H1 (cell line): Measurements from ENCODE around the gene ABLIM1.

ENCODE experiments used
- ATF3 ChIP-seq: IDR thresholded peaks from 2 replicates; pipeline ENCODE4 v1.6.1; 2011; ENCODE audit warnings: low read depth, mild to moderate bottlenecking, low read length; ENCODE audit not compliant: insufficient read depth
- CEBPB ChIP-seq: IDR thresholded peaks from 2 replicates; pipeline ENCODE4 v1.6.1; 2012; ENCODE audit warnings: low read depth, low read length
- CHD1 ChIP-seq: IDR thresholded peaks from 2 replicates; pipeline ENCODE4 v1.6.1; 2012; ENCODE audit warnings: low read depth, low read length, improper control_type of control experiment
- CTCF ChIP-seq, 3 experiments: IDR thresholded peaks; 1 replicate in 2 of 3; 2 replicates in 1 of 3; pipeline versions ENCODE4 v1.5.1 to v1.6.1; 2011; ENCODE audit warnings: low read length in 3 of 3, mild to moderate bottlenecking in 3 of 3, inconsistent platforms in 2 of 3, low read depth in 1 of 3, moderate library complexity in 1 of 3; ENCODE audit not compliant: insufficient read depth in 1 of 3; ENCODE audit errors: control extremely low read depth in 1 of 3
- JUN ChIP-seq: IDR thresholded peaks from 2 replicates; pipeline ENCODE4 v1.6.1; 2011; ENCODE audit warnings: low read depth, mild to moderate bottlenecking, improper control_type of control experiment, low read length
- POLR2A ChIP-seq, 2 experiments: IDR thresholded peaks; 1 replicate in 1 of 2; 2 replicates in 1 of 2; pipeline ENCODE4 v1.6.1; 2011; ENCODE audit warnings: low read depth in 2 of 2, low read length in 2 of 2, mild to moderate bottlenecking in 2 of 2; ENCODE audit errors: control extremely low read depth in 1 of 2
- POLR2AphosphoS5 ChIP-seq: IDR thresholded peaks from 2 replicates; pipeline ENCODE4 v1.6.1; 2011; ENCODE audit warnings: low read depth, low read length
- SIN3A ChIP-seq, 2 experiments: IDR thresholded peaks in 1 of 2; conservative IDR thresholded peaks in 1 of 2; 2 replicates each; pipeline ENCODE4 v1.6.1; 2011 to 2012; ENCODE audit warnings: low read length in 2 of 2, improper control_type of control experiment in 1 of 2, low read depth in 1 of 2, mild to moderate bottlenecking in 1 of 2
- TBP ChIP-seq: IDR thresholded peaks from 2 replicates; pipeline ENCODE4 v1.6.1; 2011; ENCODE audit warnings: low read depth, low read length, improper control_type of control experiment
- USF2 ChIP-seq: IDR thresholded peaks from 2 replicates; pipeline ENCODE4 v1.6.1; 2011; ENCODE audit warnings: low read length, improper control_type of control experiment
- YY1 ChIP-seq: IDR thresholded peaks from 2 replicates; pipeline ENCODE4 v1.6.1; 2011; ENCODE audit warnings: low read depth, mild to moderate bottlenecking, low read length

DNA sequence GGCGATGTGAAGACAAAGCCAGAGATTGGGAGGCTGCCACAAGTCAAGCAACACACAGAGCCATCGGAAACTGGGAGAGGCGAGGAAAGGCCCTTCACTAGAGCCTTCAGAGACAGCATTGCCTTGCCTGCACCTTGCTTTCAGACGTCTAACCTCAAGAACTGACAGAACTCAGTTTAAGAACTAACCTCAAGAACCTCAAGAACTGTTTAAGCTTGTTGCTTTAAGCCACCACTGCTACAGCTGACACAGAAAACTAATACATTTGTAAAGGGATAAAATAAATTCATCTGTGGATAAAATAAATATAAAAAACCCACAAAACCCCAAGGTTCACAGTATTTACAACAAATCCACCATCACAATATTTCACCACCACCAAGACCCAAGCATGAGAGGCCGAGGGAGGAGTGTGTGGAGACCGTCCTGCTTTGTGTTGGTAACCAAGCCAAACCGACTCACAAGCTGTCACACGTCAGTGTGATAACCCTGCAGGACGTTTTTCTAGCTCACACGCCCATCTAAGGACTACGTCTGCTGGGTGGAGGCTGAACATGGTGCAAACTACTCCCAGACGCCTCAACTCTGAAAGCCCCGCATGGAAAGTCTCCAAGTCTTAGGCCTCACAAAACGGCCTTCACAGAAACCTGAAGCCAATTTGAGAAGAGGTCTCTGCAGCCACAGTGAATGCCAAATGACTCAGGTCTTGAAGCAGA lies 116.8 kb downstream of the ABLIM1 start:
- TF ChIP-seq POLR2AphosphoS5: no peak
- TF ChIP-seq CTCF (IDR thresholded peaks at IDR 0.05; ENCODE audit: control extremely low read depth in 1 of 3, insufficient read depth in 1 of 3, low read depth in 1 of 3, low read length in 3 of 3): no peak
- no peak for TF ChIP-seq CHD1
- no peak for TF ChIP-seq JUN
- TF ChIP-seq CEBPB: no peak
- no peak for TF ChIP-seq ATF3
- no peak for TF ChIP-seq TBP
- TF ChIP-seq USF2: no peak
- no peak for TF ChIP-seq POLR2A (IDR thresholded peaks at IDR 0.05; ENCODE audit: control extremely low read depth in 1 of 2, low read depth in 2 of 2, low read length in 2 of 2)
- no peak for TF ChIP-seq YY1
- no peak for TF ChIP-seq SIN3A (conservative IDR thresholded peaks at IDR 0.05 in 1 of 2, IDR thresholded peaks at IDR 0.05 in 1 of 2; ENCODE audit: low read depth in 1 of 2, low read length in 2 of 2)
